Stimulated activated CD4-positive, alpha-beta T cell treated with anti-CD3 and anti-CD28 coated beads, TNF-alpha, amount 100 ng/mL, for 48 hours (primary cell): ENCODE measurements around the gene MDGA2.

ENCODE experiments used
- DNase-seq, 3 donors: peaks; one replicate each; pipeline ENCODE4 v3.0.0-alpha.2; 2020; ENCODE audit warnings: low read depth in 3 of 3

The MDGA2 gene

DNA sequence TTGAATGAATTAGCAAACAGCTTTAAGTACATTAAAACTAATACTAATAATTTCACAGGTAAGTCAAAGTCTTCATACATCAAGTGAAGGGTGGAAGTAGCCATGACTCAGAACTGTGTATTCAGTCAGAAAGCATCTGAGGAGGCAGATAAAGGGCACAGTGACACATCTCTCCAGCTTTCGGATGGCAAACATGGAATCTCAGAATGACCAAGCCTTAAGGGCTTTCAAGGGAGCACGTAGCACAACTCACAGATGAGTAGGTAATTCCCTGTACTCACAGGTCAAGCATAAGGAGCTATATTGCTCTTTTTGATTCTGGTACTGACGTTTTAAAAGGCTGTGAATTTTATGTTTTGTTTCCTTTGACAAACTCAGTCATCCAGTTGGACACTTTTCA lies 56.0 kb downstream of the MDGA2 start:
- no peak for DNase-seq

DNA sequence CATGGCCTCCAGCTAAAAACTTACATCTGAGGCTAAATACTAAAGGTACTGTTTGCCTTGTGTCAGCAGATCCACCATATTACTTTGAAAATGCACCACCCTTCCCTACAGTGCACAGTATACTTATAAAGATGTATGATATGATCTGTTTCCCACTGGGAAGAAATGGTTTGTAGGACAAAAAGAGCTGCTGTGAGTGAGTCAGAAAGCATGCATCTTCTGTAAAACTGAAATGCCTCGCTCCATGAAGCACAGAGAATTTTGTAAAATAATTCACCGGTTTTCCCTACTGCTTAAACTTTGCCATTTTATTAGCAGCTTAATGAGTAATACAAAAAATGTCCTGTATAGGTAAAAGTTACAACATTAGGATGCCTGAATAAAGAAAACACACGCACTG lies 68.8 kb downstream of the MDGA2 start:
- DNase-seq = no peak

DNA sequence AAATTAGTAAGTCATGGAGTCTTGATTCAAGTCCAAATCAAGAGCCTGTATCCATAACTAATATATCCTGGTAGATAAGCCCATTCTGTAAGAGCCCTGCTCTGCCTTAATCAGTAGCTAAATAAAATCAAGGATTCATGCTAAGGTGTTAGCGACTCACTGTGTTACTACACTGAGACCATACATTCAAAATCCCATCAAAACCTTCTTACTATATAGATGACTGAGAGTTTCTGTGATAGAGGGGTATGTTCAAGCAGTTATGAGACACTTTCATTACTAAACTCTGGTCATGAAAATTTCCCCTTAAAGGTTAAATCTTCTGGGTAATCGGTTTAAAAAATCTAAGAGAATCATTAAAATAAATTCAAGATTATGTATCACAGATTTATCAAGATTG lies 78.5 kb downstream of the MDGA2 start:
- no peak for DNase-seq

DNA sequence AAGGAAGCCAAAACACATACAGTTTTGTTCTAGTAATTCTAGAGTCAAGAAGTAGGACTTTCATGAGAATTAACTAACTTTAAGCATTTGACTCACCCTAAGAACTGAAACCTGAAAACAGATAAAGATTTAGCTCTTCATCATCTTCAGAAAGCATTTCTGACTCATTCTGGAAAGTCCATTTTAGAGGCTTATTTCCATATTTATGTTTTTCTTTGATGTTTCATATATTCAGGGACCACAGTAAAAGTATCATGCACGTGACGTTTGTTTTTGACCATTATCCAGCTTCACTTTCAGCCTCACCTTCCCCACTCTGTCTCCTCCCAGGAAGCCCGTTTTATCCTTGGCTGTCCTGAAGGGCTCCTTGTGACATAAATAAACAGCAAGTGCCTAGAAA lies 79.2 kb downstream of the MDGA2 start:
- no peak for DNase-seq

DNA sequence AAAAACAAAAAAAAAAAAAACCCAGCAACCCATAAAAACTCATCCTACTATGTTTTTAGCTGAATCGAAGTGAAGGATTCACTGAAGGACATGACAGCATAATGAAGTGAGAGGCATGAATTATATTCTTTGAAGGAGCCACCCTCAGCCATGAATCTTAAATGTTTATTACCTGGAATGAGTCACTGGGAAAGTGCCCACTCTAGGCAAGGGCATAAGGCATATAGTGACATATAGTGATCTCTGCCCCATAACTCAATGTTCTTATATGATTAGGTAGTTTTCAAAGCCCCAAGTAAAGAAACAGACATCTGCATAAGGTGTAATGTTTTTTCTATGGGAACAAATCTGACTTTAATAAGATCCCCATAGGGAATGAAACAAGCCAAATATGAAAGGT lies 79.9 kb downstream of the MDGA2 start:
- no peak for DNase-seq

DNA sequence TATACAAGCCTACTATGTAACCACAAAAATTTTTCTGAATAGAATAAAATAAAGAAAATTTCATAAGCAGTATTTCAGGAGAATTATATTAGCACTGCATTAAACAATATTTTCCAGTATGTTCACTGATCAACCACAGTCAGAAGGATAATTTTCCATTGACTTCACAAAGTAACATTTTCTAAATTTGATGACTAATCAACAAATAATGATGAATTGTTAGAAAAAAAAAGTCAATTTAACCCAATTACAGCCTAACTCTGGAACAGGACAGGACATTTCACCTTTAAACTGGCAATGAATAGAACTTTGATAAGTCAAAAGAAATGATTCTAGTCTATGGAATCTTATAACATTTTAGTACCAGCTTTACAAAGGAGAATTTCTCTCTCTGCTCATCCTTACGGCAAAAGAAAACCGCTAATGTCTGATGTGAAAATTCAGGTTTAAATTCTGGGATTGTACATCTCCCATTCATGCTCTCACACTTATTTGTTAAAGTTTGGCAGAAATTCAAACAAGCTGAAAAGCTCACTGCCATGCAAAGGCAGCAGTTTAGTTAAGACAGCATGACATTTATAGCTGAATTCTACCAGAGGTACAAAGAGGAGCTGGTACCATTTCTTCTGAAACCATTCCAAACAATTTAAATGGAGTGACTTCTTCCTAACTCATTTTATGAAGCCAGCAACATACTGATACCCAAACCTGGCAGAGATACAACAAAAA lies 84.5 kb downstream of the MDGA2 start:
- no peak for DNase-seq

DNA sequence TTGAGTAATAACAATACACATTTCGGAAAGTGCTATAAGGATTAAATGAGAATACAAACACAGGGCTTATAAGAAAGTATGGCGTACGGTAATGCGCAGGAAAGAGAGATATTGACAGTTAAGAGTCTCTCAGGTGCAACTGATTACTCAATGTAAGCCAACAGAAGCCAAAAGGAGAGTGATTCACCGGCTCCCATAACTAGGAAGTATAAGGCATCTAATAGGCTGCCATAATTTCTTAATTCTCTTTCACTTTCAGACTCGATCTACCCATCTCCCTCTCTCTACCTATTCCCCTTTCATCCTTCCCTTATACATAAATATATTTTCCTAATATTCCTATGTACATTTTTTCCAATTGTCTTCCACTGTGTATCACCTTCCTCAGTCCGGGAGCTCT lies 90.0 kb downstream of the MDGA2 start:
- DNase-seq = no peak

DNA sequence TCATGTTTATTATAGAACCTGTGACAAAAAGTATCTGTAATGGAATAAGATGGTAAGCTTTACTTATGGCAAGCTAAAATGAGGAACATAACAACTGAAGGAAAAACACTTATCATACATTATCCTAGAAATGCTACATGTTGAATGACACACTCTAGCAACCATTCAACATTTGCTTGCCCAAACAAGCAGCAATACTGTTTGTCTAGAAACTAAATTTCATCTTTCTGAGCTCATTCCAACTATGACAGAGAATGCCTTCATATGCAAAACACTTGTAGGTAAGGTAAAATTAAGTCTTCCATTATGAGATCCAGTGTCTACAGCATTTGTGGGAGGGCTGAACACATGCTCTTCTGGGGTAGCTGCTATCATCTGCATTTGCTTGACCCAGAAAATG lies 108.1 kb downstream of the MDGA2 start:
- DNase-seq = no peak

DNA sequence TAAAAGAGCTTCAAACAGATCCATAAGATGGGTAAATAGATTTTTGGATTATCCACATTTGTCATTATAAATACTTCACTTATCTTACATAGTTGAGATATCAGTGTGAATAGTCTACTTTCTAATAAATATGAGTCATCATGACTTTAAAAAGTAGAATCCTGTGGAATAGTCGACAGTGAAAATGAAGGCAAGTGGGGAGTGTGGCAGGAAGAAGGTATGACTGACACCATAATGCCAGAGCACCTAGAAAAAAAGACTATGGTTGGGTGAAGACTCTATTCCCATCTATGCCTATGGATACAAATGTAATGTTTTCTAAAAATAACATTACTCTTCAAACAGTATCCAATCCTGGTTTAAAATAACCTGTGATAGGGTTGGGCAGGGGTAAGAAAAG lies 117.5 kb downstream of the MDGA2 start:
- DNase-seq = no peak

DNA sequence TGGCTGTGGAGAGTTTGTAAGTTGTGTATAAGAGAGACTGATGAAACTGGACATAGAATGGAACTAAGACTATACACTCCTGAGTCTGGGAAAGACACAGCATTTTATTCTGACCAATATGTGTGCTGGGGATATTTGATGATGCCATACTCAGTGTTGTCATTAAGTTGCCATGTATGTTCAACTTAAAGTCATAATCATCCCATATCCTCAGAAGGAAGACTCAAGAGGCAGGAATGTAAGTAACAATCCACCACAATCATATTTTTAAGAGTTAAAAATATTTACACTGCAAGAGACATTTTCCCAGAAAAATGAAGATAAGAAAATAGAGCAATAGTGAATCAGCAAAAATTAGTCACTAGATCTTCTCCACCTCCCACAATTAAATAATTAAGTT lies 120.1 kb downstream of the MDGA2 start:
- no peak for DNase-seq

DNA sequence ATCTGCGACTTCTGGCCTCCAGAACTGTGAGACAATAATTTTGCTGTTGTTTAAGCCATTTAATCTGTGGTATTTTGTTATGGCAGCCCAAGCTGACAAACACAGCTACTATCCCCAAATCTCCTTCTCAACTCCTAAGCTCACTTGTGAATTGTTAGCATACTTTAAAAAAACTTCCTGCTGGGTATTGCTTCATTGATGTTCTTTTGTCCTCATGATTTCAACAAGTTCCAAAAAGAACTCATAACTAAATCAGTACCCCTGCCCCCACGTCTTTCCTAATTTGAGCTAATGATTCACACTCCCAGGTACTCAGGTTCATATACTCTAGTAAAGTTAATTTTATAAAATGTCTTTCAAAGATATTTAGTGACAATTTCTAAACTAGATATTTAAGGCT lies 125.5 kb downstream of the MDGA2 start:
- DNase-seq = no peak

DNA sequence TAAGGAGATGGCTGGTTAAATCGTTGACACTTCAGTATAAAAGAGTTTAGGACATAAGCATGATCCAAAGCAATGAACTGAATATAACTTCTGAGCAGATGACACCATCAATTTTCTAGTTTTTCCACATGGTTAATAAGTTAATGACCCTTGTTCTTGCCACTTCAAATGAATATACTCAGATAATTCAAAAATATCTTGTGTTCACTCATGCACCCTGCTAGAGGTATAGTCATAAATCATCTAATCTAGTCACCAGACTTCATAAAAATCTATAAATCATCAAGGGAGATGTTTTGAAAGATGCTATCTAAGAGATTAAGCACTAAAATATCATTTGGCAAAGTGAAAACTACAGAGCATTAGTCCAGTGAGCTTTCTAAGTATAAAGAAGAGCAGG lies 131.9 kb downstream of the MDGA2 start:
- DNase-seq = no peak

DNA sequence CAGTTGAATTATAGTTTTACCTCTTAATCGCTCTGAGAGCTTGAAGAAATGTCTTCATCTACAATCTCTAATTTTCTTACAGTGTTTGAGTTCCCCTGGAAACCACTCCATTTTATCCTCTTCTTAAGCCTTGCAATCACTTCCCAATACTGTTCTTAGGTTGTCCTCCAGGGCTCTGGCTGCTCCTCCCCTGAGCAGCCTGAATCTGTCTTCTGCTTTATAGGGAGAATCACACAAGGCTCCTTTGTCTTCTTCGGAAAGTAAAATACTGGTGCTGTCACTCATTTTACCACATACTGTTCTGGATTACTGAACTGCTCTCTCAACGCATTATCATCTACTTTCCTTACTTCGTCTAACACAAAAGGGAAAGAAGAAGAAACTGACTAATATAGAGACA lies 133.7 kb downstream of the MDGA2 start:
- DNase-seq = no peak

DNA sequence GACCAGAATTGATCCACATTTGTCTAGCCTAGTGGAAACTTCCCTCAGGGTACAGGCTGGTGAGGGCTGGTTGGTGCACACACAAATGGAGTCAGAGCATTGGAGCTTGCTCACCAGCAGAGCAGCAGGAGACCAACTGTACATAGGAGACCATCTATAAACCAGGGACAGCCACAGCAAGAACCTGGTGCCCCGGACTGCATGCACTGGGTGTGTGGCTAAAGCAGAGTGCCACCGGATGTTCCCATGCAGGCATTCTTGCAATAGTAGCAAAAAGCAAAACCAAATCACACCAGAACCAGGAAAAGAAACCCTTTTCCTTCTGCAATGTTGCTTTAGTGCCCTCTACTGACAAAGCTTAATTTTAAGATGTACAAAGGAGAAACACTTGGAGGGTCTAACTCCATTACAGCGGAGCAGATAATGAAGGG lies 136.4 kb downstream of the MDGA2 start:
- DNase-seq = no peak

DNA sequence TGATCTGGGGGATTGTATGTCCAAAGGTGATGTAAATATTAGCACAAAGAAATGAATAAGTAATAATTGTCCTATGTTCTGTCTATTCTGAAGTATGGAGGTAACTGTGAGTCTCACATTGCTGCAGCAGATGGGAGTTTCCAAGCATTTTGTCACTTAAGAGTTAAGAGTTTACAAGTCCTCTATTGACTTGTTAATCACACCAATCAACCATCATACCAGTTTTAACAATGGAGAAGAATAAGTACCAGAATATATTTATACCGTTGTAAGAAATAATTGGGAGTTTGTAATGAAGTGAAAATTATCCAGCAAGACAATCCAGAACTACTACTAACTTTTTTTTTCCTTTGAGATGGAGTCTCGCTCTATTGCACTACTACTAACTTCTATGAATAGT lies 139.1 kb downstream of the MDGA2 start:
- DNase-seq = no peak

DNA sequence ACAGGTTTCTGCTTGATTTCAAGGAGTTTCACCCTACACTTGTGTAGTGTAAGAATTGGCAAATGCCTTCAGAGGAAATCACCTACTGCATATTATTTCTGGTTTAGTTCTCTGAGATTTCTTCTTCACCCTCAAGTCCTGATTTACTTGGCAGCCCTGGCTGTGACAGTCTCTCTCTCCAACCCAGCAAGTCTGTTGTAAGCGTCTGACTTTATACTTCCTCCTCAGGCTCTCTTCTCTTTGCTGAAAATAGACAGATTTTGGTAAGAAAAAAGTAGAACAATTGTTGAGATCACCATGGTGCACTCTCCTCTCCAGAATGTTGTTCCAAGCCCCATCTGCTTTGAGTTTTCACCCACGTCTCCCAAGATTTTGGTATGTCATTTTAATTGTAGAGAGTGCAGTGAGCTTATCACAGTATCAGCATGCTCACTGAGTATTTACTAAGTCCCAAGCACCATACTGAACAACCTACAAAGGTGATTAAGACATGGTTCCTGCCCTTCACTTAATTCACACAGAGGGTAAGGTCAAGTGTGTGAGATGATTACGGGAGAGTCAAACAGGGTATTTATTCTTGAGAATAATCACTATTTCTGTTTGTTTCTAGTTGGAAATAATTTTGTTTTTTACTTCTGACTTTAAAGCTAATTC lies 148.7 kb downstream of the MDGA2 start:
- DNase-seq = no peak

DNA sequence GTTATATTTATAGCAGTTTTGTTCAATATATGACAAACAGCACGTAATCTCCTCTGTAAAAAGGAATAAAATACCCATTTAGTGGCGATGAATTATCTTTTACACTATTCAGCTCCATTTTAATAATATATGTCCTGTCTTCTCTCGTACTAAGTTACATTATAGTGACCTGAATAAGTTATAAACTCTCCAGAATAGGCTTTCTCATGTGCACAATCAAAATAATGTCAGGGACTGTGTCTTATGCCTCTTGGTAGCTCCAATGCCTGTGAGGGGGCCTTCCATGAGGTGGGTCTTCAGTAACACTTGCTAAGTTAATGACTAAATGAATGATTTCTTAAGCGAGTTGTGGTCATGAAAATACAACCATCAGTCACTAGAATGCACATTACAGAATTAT lies 150.9 kb downstream of the MDGA2 start:
- no peak for DNase-seq

DNA sequence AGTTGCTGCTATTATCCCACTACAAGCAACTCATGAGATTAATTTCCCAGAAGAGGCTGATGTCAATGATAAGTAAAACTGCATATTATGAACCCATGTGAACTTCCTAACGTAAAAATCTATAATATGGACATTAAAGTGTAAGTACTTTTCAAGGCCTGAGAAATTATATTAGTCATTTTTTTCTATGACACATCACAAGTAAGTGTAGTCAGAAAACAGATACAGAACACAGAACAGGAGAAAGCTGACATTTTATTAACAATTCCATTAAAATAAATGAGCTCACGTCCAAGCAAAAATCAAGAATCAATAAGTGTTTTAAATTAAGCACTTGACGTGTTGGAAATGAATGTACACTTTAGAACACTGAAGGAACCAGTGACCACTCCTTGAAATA lies 155.0 kb downstream of the MDGA2 start:
- no peak for DNase-seq

DNA sequence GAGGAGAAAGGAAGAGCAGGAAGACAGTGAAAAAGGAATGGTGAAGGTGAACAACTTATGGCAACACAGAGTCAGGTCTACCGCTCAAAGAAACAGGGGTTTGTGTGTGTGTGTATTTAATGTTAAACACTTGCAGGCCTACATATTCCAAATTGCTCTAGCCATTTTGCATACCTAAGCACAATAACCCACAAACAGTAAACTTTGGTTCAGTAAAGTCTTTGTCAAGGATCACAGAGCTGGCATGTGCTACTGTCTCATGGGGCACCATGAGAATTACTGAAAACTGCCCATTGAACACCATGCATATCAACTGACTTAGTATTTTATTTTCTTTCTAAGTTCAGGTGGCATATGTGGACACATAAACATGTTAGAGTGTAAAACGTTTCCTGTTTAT lies 163.6 kb downstream of the MDGA2 start:
- DNase-seq = no peak

DNA sequence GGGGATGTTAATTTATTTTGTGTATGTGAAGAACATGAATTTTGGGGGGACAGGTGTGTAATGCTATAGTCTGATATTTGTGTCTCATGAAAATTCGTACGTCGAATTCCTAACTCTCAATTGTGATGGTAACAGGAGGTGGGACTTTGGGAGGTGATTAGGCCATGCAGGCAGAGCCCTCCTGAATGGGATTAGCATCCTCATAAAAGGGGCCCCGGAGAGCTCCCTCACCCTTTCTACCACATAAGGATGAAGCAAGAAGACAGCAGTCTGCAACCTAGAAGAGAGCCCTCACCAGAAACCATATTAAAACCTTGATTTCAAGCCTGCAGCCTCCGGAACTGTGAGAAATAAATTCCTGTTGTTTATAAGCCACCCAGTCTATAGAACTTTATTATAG lies 165.4 kb downstream of the MDGA2 start:
- DNase-seq = no peak

DNA sequence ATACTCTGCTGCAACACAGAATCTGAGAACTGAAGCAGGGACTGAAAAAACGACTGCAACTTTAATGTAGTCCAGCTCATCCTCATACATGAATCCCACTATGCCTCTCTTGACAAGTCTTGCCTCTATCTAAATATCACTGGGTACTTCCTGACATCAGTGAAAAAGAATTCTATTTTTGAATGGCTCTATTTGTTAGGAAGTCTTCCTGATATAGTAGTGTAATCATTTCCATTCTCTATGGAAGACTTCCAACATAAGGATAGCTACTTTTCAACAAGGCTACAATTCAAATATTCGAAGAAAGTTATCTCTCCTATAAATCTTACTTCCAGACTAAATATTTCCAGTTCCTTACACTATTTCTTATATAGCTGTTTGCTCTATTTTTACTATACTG lies 167.5 kb downstream of the MDGA2 start:
- DNase-seq = no peak

DNA sequence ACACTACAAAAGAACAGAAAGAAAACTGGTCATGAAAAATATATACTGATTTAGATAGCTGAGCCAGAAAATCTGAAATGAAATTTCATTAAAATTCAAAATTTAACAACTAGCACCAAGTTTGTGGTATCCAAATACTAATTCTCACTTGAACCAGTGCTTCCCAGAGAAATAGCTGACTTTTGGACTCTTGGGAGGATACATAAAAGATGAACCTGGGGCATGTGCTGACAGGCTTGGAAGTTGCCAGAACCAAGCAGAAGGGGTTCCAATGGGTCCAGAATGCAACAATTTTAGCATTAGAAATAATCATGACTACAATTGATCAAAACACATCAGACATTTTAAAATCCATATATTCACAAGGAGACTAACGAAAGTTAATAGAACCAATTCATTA lies 175.0 kb downstream of the MDGA2 start:
- DNase-seq = no peak

DNA sequence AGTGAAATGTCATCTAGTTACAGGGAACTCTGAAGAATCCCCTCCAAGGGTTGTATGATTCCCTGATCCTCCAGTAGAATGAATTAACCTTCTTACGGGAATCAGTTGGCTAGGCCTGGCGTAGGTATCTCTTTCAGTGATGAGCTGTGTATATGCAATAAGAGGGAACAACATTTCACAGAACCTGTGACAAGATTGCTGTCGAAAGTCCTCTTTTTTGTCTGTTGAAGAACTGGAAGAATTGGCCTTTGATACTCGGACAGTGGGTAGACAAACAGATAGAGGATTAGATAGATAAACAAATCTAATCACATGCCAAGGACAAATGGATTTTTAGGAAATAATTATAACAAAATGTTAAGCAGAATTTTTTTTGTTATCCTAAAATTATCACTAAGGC lies 184.6 kb downstream of the MDGA2 start:
- DNase-seq = no peak

DNA sequence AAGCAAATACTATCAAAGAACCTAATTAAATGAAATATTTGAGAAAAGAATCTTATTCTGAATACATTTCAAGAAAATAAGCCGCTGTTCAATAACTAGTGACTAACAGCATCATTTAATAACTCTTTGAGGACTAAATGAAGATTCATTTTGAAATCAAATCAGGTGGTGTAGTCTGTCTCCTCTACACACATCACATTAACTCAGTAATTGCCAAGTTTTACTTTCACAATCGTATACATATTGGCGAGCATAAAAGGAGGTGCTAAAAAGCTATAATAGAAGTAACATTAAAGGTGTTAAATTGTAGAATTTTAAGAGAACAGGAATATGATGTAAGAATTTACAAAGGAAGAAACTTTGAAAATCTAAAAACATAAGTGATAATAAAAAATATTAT lies 185.1 kb downstream of the MDGA2 start:
- no peak for DNase-seq
